A673 (cell line): ENCODE results near the gene USP17L27. TPM values are rescaled to one million over a fixed set of nuclear protein-coding genes. Genes with fewer than 3 reads are reported as not detected.
"Not testable (repeated sequence)": the region's sequence is repeated elsewhere in the genome, so short reads cannot be mapped to it uniquely, and the experiment has no call there.

Experiments used
- BruUV-seq: library from RNA; stranded (reverse); fragments of 400-500 nt; replicated peaks from 2 replicates; lab custom pipeline; 2021; lab: Mats Ljungman, UMichigan
- CTCF ChIA-PET: fragments of 300-600 bp; sonication (Branson Sonifier 250); formaldehyde crosslinking; loops from one replicate; lab custom pipeline; 2022; ENCODE audit warnings: antibody characterized with exemption; lab: Charles Lee
- POLR2A ChIA-PET: fragments of 300-600 bp; sonication (Branson Sonifier 250); formaldehyde crosslinking; loops from one replicate; lab custom pipeline; 2022; ENCODE audit warnings: antibody characterized with exemption; ENCODE audit not compliant: low non-redundant PET; lab: Charles Lee
- DNase-seq: peaks from one replicate; pipeline ENCODE4 v3.0.0-alpha.2; 2015; ENCODE audit warnings: low spot score
- H3K27ac ChIP-seq: fragments of 200-600 bp; sonication (generic); 2 replicates; pipeline ENCODE4 v1.5.1; 2016; ENCODE audit warnings: mixed run types, low read depth, mild to moderate bottlenecking, mixed read lengths, antibody characterized with exemption, low read length; ENCODE audit not compliant: poor library complexity, severe bottlenecking
- H3K27me3 ChIP-seq: fragments of 200-600 bp; sonication (generic); replicated peaks from 2 replicates; pipeline ENCODE4 v1.6.1; 2017; ENCODE audit warnings: mixed run types, low read depth, mild to moderate bottlenecking, mixed read lengths, antibody characterized with exemption, low read length; ENCODE audit not compliant: insufficient read depth, poor library complexity
- H3K36me3 ChIP-seq: fragments of 200-600 bp; sonication (generic); 2 replicates; pipeline ENCODE4 v1.6.1; 2016; ENCODE audit warnings: mixed run types, mild to moderate bottlenecking, mixed read lengths, antibody characterized with exemption, low read length; ENCODE audit not compliant: insufficient read depth, poor library complexity, severe bottlenecking
- H3K4me1 ChIP-seq: fragments of 200-600 bp; sonication (generic); 2 replicates; pipeline ENCODE4 v1.6.1; 2017; ENCODE audit warnings: mixed run types, mild to moderate bottlenecking, mixed read lengths, antibody characterized with exemption, low read length; ENCODE audit not compliant: insufficient read depth, poor library complexity, severe bottlenecking
- H3K4me3 ChIP-seq: fragments of 200-600 bp; sonication (generic); 2 replicates; pipeline ENCODE4 v1.5.1; 2016; ENCODE audit warnings: low read depth, mixed run types, mild to moderate bottlenecking, mixed read lengths, low read length; ENCODE audit not compliant: poor library complexity, severe bottlenecking
- H3K9me3 ChIP-seq: fragments of 200-600 bp; sonication (generic); 2 replicates; pipeline ENCODE4 v1.6.1; 2016; ENCODE audit warnings: mixed run types, low read depth, mild to moderate bottlenecking, mixed read lengths, antibody characterized with exemption, low read length; ENCODE audit not compliant: poor library complexity, severe bottlenecking
- EZH2 ChIP-seq: fragments of 200-600 bp; sonication (generic); IDR thresholded peaks from 2 replicates; pipeline ENCODE4 v1.6.1; 2017; ENCODE audit warnings: borderline replicate concordance, low read depth, mild to moderate bottlenecking, mixed read lengths, antibody characterized with exemption, low read length; ENCODE audit not compliant: poor library complexity, severe bottlenecking
- intact Hi-C: fragments of 100-400 bp; cut with micrococcal nuclease; formaldehyde crosslinking; loops from one replicate; pipeline ENCODE4 v1.10.0; 2022; ENCODE audit not compliant: unreplicated experiment
- total RNA-seq: library from RNA; stranded (reverse); gene quantifications from 2 replicates; pipeline ENCODE4 v1.2.3, GENCODE V29; 2021
- TF ChIP-seq, protein P1 (sequence below): fragments of 300-800, 200-600 bp; sonication (generic); conservative IDR thresholded peaks from 2 replicates; pipeline ENCODE4 v1.5.1; 2017; ENCODE audit warnings: low read depth, mild to moderate bottlenecking, antibody characterized with exemption, low read length, moderate library complexity, mixed read lengths

The USP17L27 gene
- total RNA-seq, 1 experiment from 2014 or later: not detected

DNA sequence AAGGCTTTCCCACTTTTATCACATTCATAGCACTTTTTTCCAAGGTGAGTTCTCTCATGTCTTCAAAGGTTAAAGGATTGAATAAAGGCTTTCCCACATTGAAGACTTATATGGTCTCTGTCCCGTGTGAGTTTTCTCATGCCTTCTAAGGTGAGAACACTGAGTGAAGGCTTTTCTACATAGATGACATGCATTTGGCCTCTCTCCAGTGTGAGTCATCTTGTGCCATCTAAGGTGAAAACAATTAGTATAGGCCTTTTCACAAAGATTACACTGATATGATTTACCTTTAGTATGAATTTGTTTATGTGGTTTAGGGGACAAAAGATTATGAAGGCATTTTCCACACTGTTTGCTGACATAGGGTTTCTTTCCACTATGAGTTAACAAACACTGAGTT is 40.2 kb downstream of the USP17L27 start:
- intact Hi-C loops: no loop called here
- H3K4me3 ChIP-seq: no peak overlapping the region
- TF ChIP-seq, protein P1, sequence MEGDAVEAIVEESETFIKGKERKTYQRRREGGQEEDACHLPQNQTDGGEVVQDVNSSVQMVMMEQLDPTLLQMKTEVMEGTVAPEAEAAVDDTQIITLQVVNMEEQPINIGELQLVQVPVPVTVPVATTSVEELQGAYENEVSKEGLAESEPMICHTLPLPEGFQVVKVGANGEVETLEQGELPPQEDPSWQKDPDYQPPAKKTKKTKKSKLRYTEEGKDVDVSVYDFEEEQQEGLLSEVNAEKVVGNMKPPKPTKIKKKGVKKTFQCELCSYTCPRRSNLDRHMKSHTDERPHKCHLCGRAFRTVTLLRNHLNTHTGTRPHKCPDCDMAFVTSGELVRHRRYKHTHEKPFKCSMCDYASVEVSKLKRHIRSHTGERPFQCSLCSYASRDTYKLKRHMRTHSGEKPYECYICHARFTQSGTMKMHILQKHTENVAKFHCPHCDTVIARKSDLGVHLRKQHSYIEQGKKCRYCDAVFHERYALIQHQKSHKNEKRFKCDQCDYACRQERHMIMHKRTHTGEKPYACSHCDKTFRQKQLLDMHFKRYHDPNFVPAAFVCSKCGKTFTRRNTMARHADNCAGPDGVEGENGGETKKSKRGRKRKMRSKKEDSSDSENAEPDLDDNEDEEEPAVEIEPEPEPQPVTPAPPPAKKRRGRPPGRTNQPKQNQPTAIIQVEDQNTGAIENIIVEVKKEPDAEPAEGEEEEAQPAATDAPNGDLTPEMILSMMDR: no peak
- TF ChIP-seq EZH2: no peak
- no peaks in the 10 kb centered on the region for H3K4me1 ChIP-seq
- H3K27me3 ChIP-seq: no peaks in the 10 kb centered on the region
- no peak overlapping the region for H3K27ac ChIP-seq
- ChIA-PET CTCF (no interaction called here), POLR2A (no interaction called here)
- H3K9me3 ChIP-seq: no peaks in the 10 kb centered on the region
- no peaks in the 10 kb centered on the region for H3K36me3 ChIP-seq
- no peak for DNase-seq
- BruUV-seq: no TSS peak

DNA sequence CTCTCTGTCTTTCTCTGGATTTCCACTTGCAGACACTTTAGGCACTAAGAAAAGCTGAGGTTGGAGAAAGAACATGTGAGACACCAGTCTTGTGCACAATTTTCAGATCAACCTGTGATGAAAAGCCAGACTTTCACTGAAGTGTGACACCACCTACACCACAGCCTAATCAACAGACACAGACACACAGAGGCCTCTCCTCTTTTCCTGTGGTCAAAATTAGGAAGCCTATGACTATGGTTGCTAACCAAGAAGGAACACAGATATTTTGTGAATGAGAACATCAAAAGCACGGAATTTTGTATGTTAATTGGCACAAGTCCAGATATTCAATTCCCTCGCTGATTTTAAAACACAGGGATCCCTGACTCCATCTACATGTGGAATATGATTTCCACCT is 45.1 kb downstream of the USP17L27 start:
- H3K27ac ChIP-seq, H3K36me3 ChIP-seq, CTCF ChIA-PET, intact Hi-C loops, BruUV-seq, H3K27me3 ChIP-seq, POLR2A ChIA-PET, DNase-seq, H3K4me3 ChIP-seq, H3K4me1 ChIP-seq, H3K9me3 ChIP-seq: not testable (repeated sequence)

Other genes starting within 250 kb of the USP17L27 start
- not detected in 2 replicates for gene FAM90A26, start 173.7 kb upstream of the USP17L27 start, total RNA-seq
- not detected in 2 replicates for gene USP17L10, start 133.5 kb upstream of the USP17L27 start, total RNA-seq
- 0.24 TPM in 1 of 2 replicates, not detected in the other for gene USP17L11, start 128.7 kb upstream of the USP17L27 start, total RNA-seq
- gene USP17L12, start 124.0 kb upstream of the USP17L27 start, total RNA-seq: not detected in 2 replicates
- gene USP17L13, start 119.3 kb upstream of the USP17L27 start, total RNA-seq: not detected in 2 replicates
- gene USP17L15, start 109.8 kb upstream of the USP17L27 start, total RNA-seq: not detected in 2 replicates
- gene USP17L17, start 100.3 kb upstream of the USP17L27 start, total RNA-seq: not detected in 2 replicates
- gene USP17L18, start 95.5 kb upstream of the USP17L27 start, total RNA-seq: not detected in 2 replicates
- gene USP17L19, start 90.8 kb upstream of the USP17L27 start, total RNA-seq: not detected in 2 replicates
- not detected in 2 replicates for gene USP17L20, start 86.0 kb upstream of the USP17L27 start, total RNA-seq
- not detected in 2 replicates for gene USP17L21, start 81.3 kb upstream of the USP17L27 start, total RNA-seq
- not detected in 2 replicates for gene USP17L22, start 76.5 kb upstream of the USP17L27 start, total RNA-seq
- gene USP17L24, start 19.0 kb upstream of the USP17L27 start, total RNA-seq: not detected in 2 replicates
- gene USP17L25, start 14.2 kb upstream of the USP17L27 start, total RNA-seq: not detected in 2 replicates
- gene USP17L26, start 9.5 kb upstream of the USP17L27 start, total RNA-seq: not detected in 2 replicates
- not detected in 2 replicates for gene USP17L5, start 4.7 kb upstream of the USP17L27 start, total RNA-seq
- not detected in 2 replicates for gene USP17L28, start 4.7 kb downstream of the USP17L27 start, total RNA-seq
- gene USP17L29, start 9.5 kb downstream of the USP17L27 start, total RNA-seq: not detected in 2 replicates
- not detected in 2 replicates for gene USP17L30, start 19.0 kb downstream of the USP17L27 start, total RNA-seq
- gene DEFB131A, start 100.3 kb downstream of the USP17L27 start, total RNA-seq: not detected in 2 replicates